K562 (cell line): ENCODE data around the gene MYO3B. TPM values are rescaled to one million over a fixed set of nuclear protein-coding genes. Genes with fewer than 3 reads are reported as not detected.

Experiments
- ATAC-seq: fragments of 200-7000 bp; cut with Tn5 transposase; 3 replicates; pipeline ENCODE4 v1.9.1; 2020; ENCODE audit warnings: moderate library complexity
- BruUV-seq: library from RNA; stranded (reverse); fragments of 400-500 nt; replicated peaks from 2 replicates; lab custom pipeline; 2021; lab: Mats Ljungman, UMichigan
- CTCF ChIA-PET: fragments of 300-600 bp; formaldehyde crosslinking; extraction: SDS; loops from one replicate; lab custom pipeline; 2021; ENCODE audit warnings: low intra/inter-chr PET ratio; lab: Yijun Ruan, JAX
- POLR2A ChIA-PET: fragments of 300-600, 350-650 bp; sonication (Branson Sonifier 250); formaldehyde crosslinking; extraction: SDS; loops from one replicate; lab custom pipeline; 2021; ENCODE audit warnings: antibody characterized with exemption, inconsistent platforms; lab: Yijun Ruan, JAX
- DNase-seq, 4 experiments: peaks; one replicate each; pipeline versions ENCODE4 v3.0.0 to v3.0.0-alpha.2; 2011 to 2018; ENCODE audit warnings: low spot score in 3 of 4, mixed read lengths in 3 of 4; ENCODE audit errors: extremely low read depth in 1 of 4
- FAIRE-seq: peaks from 2 replicates; lab custom pipeline; 2011; peaks lifted over from hg19 to GRCh38; lab: Jason Lieb, UNC
- H2AFZ ChIP-seq: 2 replicates; pipeline ENCODE4 v1.6.0; 2011; ENCODE audit warnings: low read depth, low read length, control low read depth, inconsistent platforms
- H3K27ac ChIP-seq: fragments of 200-600 bp; 3 replicates; pipeline ENCODE4 v1.8.0; 2011; ENCODE audit warnings: low read depth, mild to moderate bottlenecking, control low read depth, inconsistent platforms, low read length, moderate library complexity, mixed read lengths; ENCODE audit errors: extremely low read depth
- H3K27me3 ChIP-seq, 2 experiments: fragments of 300-600 bp in 1 of 2; 2 replicates in 1 of 2; 3 replicates in 1 of 2; pipeline versions ENCODE4 v1.6.0 to v1.8.0; 2011; ENCODE audit warnings: inconsistent platforms in 2 of 2, low read length in 2 of 2, mild to moderate bottlenecking in 1 of 2, mixed read lengths in 1 of 2, moderate library complexity in 1 of 2; ENCODE audit not compliant: control insufficient read depth in 2 of 2, insufficient read depth in 2 of 2
- H3K36me3 ChIP-seq: fragments of 300-600 bp; 3 replicates; pipeline ENCODE4 v1.8.0; 2011; ENCODE audit warnings: mild to moderate bottlenecking, low read length, inconsistent platforms; ENCODE audit not compliant: control insufficient read depth, insufficient read depth
- H3K4me1 ChIP-seq, 2 experiments: fragments of 200-600 bp in 1 of 2; replicated peaks in 1 of 2; 2 replicates in 1 of 2; 3 replicates in 1 of 2; pipeline versions ENCODE4 v1.5.1 to v1.8.0; 2011; ENCODE audit warnings: inconsistent platforms in 2 of 2, low read length in 2 of 2, mild to moderate bottlenecking in 1 of 2, mixed read lengths in 1 of 2, moderate library complexity in 1 of 2; ENCODE audit not compliant: control insufficient read depth in 2 of 2, insufficient read depth in 2 of 2
- H3K4me2 ChIP-seq: 2 replicates; pipeline ENCODE4 v1.6.1; 2011; ENCODE audit warnings: low read length, control low read depth, inconsistent platforms, mixed read lengths; ENCODE audit not compliant: insufficient read depth
- H3K4me3 ChIP-seq: fragments of 200-600 bp; sonication (generic), shearing (Covaris generic); 2 replicates; pipeline ENCODE4 v1.5.1; 2016; ENCODE audit warnings: control low read depth, inconsistent platforms
- H3K79me2 ChIP-seq: fragments of 200-600 bp; 3 replicates; pipeline ENCODE4 v1.8.0; 2011; ENCODE audit warnings: low read length, inconsistent platforms; ENCODE audit not compliant: control insufficient read depth, insufficient read depth
- H3K9ac ChIP-seq, 2 experiments: 2 replicates each; pipeline versions ENCODE4 v1.6.0 to v1.6.1; 2011; ENCODE audit warnings: low read depth in 2 of 2, low read length in 2 of 2, control low read depth in 1 of 2, inconsistent platforms in 1 of 2, mild to moderate bottlenecking in 1 of 2, mixed read lengths in 1 of 2; ENCODE audit not compliant: insufficient read depth in 1 of 2
- H3K9me1 ChIP-seq: one replicate; pipeline ENCODE4 v1.6.0; 2011; ENCODE audit warnings: inconsistent platforms, mild to moderate bottlenecking, low read length, moderate library complexity; ENCODE audit not compliant: control insufficient read depth, insufficient read depth
- H3K9me3 ChIP-seq: replicated peaks from 2 replicates; pipeline ENCODE4 v1.5.1; 2011; ENCODE audit warnings: low read depth, low read length, inconsistent platforms; ENCODE audit not compliant: control insufficient read depth, insufficient read depth
- H4K20me1 ChIP-seq: replicated peaks from 2 replicates; pipeline ENCODE4 v1.6.1; 2011; ENCODE audit warnings: low read length, inconsistent platforms, mixed read lengths; ENCODE audit not compliant: control insufficient read depth, insufficient read depth
- ARID1B ChIP-seq: fragments of 450-650 bp; IDR thresholded peaks from 2 replicates; pipeline ENCODE4 v1.6.1; 2016; ENCODE audit warnings: antibody characterized with exemption, mild to moderate bottlenecking, inconsistent platforms
- CBX1 ChIP-seq: sonication (generic); IDR thresholded peaks from 2 replicates; pipeline ENCODE4 v1.6.1; 2016; ENCODE audit warnings: antibody characterized with exemption, low read depth, mild to moderate bottlenecking
- L3MBTL2 ChIP-seq: fragments of 450-650 bp; IDR thresholded peaks from 2 replicates; pipeline ENCODE4 v1.6.1; 2016; ENCODE audit warnings: mild to moderate bottlenecking, moderate library complexity
- MCM2 ChIP-seq: fragments of 450-650 bp; IDR thresholded peaks from 2 replicates; pipeline ENCODE4 v1.6.1; 2017; ENCODE audit warnings: low read depth, mild to moderate bottlenecking
- NFIC ChIP-seq: fragments of 450-650 bp; IDR thresholded peaks from 2 replicates; pipeline ENCODE4 v1.6.1; 2017; ENCODE audit warnings: mild to moderate bottlenecking, inconsistent platforms
- NR4A1 ChIP-seq, 2 experiments: fragments of 250-450 bp in 1 of 2; fragments of 450-650 bp in 1 of 2; sonication (Bioruptor Pico) in 1 of 2; IDR thresholded peaks; 2 replicates each; pipeline versions ENCODE4 v1.4.0 to v1.6.1; 2016 to 2020; ENCODE audit warnings: mild to moderate bottlenecking in 2 of 2, missing compliant biosample characterization in 1 of 2, missing genetic modification characterization in 1 of 2, moderate library complexity in 1 of 2
- SRSF7 ChIP-seq: fragments of 200-400 bp; formaldehyde crosslinking; optimal IDR thresholded peaks from 2 replicates; pipeline ENCODE3; 2017; ENCODE audit warnings: mild to moderate bottlenecking, low read depth, low read length
- TARDBP ChIP-seq: fragments of 450-650 bp; IDR thresholded peaks from 2 replicates; pipeline ENCODE4 v1.6.1; 2016
- TCF7L2 ChIP-seq: fragments of 150-350 bp; IDR thresholded peaks from 2 replicates; pipeline ENCODE4 v1.6.1; 2016; ENCODE audit warnings: low read depth, mild to moderate bottlenecking, low read length, moderate library complexity
- TEAD4 ChIP-seq, 2 experiments: sonication (generic) in 1 of 2; formaldehyde crosslinking in 1 of 2; IDR thresholded peaks; 2 replicates each; pipeline versions ENCODE4 v1.6.1 to v1.8.0; 2012 to 2022; ENCODE audit warnings: borderline replicate concordance in 1 of 2, inconsistent platforms in 1 of 2, low read length in 1 of 2, mild to moderate bottlenecking in 1 of 2, missing genetic modification reagents in 1 of 2
- ZKSCAN3 ChIP-seq: fragments of 250-450 bp; sonication (Bioruptor Pico); IDR thresholded peaks from 2 replicates; pipeline ENCODE4 v1.4.0; 2020
- ZNF518B ChIP-seq: fragments of 250-450 bp; sonication (Bioruptor Pico); IDR thresholded peaks from 2 replicates; pipeline ENCODE4 v1.5.0; 2021; ENCODE audit warnings: mild to moderate bottlenecking, moderate library complexity
- WGBS: fragments of 100-300 bp; shearing (Covaris generic); methylation state at CpG from one replicate; pipeline ENCODE4 v1.1.6; 2016; ENCODE audit warnings: low coverage, mixed read lengths; ENCODE audit not compliant: insufficient coverage; ENCODE audit errors: missing lambda C conversion rate; 5-methylcytosine and 5-hydroxymethylcytosine counted together
- in situ Hi-C: fragments of 300-500 bp; cut with MboI; formaldehyde crosslinking; loops from 4 replicates; pipeline ENCODE4 v1.15.0; 2018; ENCODE audit warnings: inconsistent platforms, mixed read lengths
- intact Hi-C: fragments of 100-400 bp; cut with micrococcal nuclease; formaldehyde crosslinking; loops from 2 replicates; pipeline ENCODE4 v1.14.2; 2022
- polyA plus RNA-seq, 8 experiments: library from polyadenylated mRNA; depleted of rRNA in 4 of 8; stranded (reverse) in 5 of 8; unstranded in 3 of 8; fragments of >200 nt; fragmentation: Nextera tagmentation in 2 of 8; fragmentation: Illumina TruSeq in 1 of 8; extraction: Ambion mirVana in 2 of 8; extraction: Trizol in 1 of 8; gene quantifications; 2 replicates each; pipeline versions ENCODE4 v1.2.1 to v1.2.3, GENCODE V29; 2011 to 2014; ENCODE audit warnings: inconsistent platforms in 1 of 8, missing spikeins in 1 of 8
- total RNA-seq, 7 experiments: library from RNA; depleted of rRNA in 6 of 7; stranded (reverse); fragments of >200 nt in 6 of 7; fragmentation: Illumina TruSeq in 2 of 7; extraction: Trizol in 2 of 7; gene quantifications; 2 replicates each; pipeline versions ENCODE4 v1.2.1 to v1.2.3, GENCODE V29; 2011 to 2021; ENCODE audit warnings: low replicate concordance in 1 of 7
- TF ChIP-seq, protein P1 (sequence below): sonication (generic); formaldehyde crosslinking; IDR thresholded peaks from 2 replicates; pipeline ENCODE4 v1.8.0; 2022; ENCODE audit warnings: missing genetic modification reagents, mild to moderate bottlenecking, borderline replicate concordance
- TF ChIP-seq, protein P2 (sequence below): sonication (generic); formaldehyde crosslinking; IDR thresholded peaks from 2 replicates; pipeline ENCODE4 v1.8.1; 2022; ENCODE audit warnings: missing genetic modification reagents

MYO3B gene
- total and polyA plus RNA-seq, 9 of the 15 experiments (the other 6 are each of a cell fraction or from before 2014, with no cell fraction given): 2.7 to 6.5 (median 3.6) TPM

GRCh38 chr2:170271340-170271739 is 93.4 kb downstream of the MYO3B start (continued):
- TF ChIP-seq NFIC (peak; percentile 77), NR4A1 (CRISPR knock-in tag; IDR thresholded peaks at IDR 0.05) (no peak), NR4A1 (tag; IDR thresholded peaks at IDR 0.05) (0 out of 2 replicates have a peak, but pooled peaks have one; percentile 28), L3MBTL2 (peak; percentile 34; the same call in 1 of the 2 replicates)

DNA sequence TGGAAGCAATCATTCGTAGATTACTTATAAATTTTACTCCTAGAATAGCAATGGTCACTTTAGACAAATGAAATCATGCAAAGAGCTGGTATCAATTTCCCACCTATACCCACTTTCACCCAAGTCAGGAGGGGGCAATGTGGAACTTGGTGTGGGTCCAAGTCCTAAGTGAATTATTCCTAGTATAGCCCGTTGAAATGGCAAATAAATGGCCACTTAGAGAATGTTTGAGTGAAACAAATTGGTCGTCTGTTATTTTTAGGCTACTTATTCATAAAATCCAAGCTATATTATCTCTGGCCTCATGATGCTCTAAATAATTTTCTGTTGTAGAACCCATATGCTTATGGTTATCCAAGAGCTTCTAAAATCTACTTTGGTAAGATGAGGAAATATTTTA is 98.1 kb downstream of the MYO3B start:
- no peaks in the 10 kb centered on the region for H4K20me1 ChIP-seq
- H3K4me3 ChIP-seq: no peak overlapping the region
- no peaks in the 10 kb centered on the region for H3K36me3 ChIP-seq
- no peak overlapping the region for H3K9ac ChIP-seq
- ATAC-seq: no peak
- no peaks in the 10 kb centered on the region for H3K27me3 ChIP-seq
- DNase-seq: no peak
- no peaks in the 10 kb centered on the region for H3K79me2 ChIP-seq
- no peak overlapping the region for H3K27ac ChIP-seq
- ChIA-PET POLR2A (interaction anchor here (1.0 to 2.6 kb wide), 2 partner anchors 16 to 22 kb away, joined by 4 to 8 read pairs; no protein-coding TSS in a partner anchor), CTCF (no interaction called here)
- TF ChIP-seq ZKSCAN3 (CRISPR knock-in tag) (no peak), TEAD4 (IDR thresholded peaks at IDR 0.05; ENCODE audit: low read length) (no peak), TEAD4 (CRISPR knock-in tag; IDR thresholded peaks at IDR 0.05; ENCODE audit: borderline replicate concordance) (no peak), ZNF518B (no peak), TCF7L2 (no peak), TARDBP (no peak), SRSF7 (no peak), CBX1 (no peak), ARID1B (no peak), MCM2 (no peak)
- TF ChIP-seq, protein P1, sequence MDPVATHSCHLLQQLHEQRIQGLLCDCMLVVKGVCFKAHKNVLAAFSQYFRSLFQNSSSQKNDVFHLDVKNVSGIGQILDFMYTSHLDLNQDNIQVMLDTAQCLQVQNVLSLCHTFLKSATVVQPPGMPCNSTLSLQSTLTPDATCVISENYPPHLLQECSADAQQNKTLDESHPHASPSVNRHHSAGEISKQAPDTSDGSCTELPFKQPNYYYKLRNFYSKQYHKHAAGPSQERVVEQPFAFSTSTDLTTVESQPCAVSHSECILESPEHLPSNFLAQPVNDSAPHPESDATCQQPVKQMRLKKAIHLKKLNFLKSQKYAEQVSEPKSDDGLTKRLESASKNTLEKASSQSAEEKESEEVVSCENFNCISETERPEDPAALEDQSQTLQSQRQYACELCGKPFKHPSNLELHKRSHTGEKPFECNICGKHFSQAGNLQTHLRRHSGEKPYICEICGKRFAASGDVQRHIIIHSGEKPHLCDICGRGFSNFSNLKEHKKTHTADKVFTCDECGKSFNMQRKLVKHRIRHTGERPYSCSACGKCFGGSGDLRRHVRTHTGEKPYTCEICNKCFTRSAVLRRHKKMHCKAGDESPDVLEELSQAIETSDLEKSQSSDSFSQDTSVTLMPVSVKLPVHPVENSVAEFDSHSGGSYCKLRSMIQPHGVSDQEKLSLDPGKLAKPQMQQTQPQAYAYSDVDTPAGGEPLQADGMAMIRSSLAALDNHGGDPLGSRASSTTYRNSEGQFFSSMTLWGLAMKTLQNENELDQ (CRISPR knock-in tag): no peak
- TF ChIP-seq, protein P2, sequence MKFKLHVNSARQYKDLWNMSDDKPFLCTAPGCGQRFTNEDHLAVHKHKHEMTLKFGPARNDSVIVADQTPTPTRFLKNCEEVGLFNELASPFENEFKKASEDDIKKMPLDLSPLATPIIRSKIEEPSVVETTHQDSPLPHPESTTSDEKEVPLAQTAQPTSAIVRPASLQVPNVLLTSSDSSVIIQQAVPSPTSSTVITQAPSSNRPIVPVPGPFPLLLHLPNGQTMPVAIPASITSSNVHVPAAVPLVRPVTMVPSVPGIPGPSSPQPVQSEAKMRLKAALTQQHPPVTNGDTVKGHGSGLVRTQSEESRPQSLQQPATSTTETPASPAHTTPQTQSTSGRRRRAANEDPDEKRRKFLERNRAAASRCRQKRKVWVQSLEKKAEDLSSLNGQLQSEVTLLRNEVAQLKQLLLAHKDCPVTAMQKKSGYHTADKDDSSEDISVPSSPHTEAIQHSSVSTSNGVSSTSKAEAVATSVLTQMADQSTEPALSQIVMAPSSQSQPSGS (CRISPR knock-in tag): no peak
- H3K9me1 ChIP-seq: no peaks in the 10 kb centered on the region
- WGBS: 38% methylated on average over 3 of the region's 3 CpGs
- in situ Hi-C loops: no loop called here
- no peaks in the 10 kb centered on the region for H3K9me3 ChIP-seq
- peak overlapping the region; percentile 42 for H2AFZ ChIP-seq
- no TSS peak for BruUV-seq
- no peak overlapping the region for H3K4me2 ChIP-seq
- intact Hi-C loops: no loop called here
- H3K4me1 ChIP-seq: peaks cover 0 to 12% of the 10 kb centered on the region in 2 experiments; a peak in 2 of 5 replicates
- no peak for FAIRE-seq
